Colonic mucosa (tissue), 4 donors: ENCODE results near the gene MTCL1. TPM values are rescaled to one million over a fixed set of nuclear protein-coding genes. Genes with fewer than 3 reads are reported as not detected.

Experiments
- DNase-seq: peaks from one replicate; pipeline ENCODE4 v3.0.0-alpha.2; 2020
- H3K27ac ChIP-seq: fragments of 200-600 bp; one replicate; pipeline ENCODE4 v1.8.0; 2021
- H3K27me3 ChIP-seq: fragments of 200-600 bp; one replicate; pipeline ENCODE4 v1.8.0; 2021
- H3K36me3 ChIP-seq: fragments of 200-600 bp; one replicate; pipeline ENCODE4 v1.8.0; 2021
- H3K4me1 ChIP-seq: fragments of 200-600 bp; one replicate; pipeline ENCODE4 v1.8.0; 2021; ENCODE audit warnings: mild to moderate bottlenecking
- H3K4me3 ChIP-seq: fragments of 200-600 bp; one replicate; pipeline ENCODE4 v1.8.0; 2021
- H3K9ac ChIP-seq, 2 donors: one replicate each; pipeline ENCODE4 v1.7.0; 2013; ENCODE audit warnings: control low read depth in 2 of 2, low read depth in 2 of 2, low read length in 2 of 2
- H3K9me3 ChIP-seq: fragments of 200-600 bp; one replicate; pipeline ENCODE4 v1.8.0; 2021
- intact Hi-C: fragments of 100-400 bp; cut with DNase I; formaldehyde crosslinking; loops from one replicate; pipeline ENCODE4 v1.14.1; 2022
- total RNA-seq, 2 donors: library from RNA; stranded (reverse); fragmentation: NEBNext Ultra II Directional in 1 of 2; extraction: Animal tissue kit (Norgen Biotek cat#: 25700) in 1 of 2; gene quantifications; one replicate each; pipeline ENCODE4 v1.2.1, GENCODE V29; 2021
- TF ChIP-seq, protein P1 (sequence below): fragments of 200-600 bp; IDR thresholded peaks from one replicate; pipeline ENCODE4 v1.8.0; 2022; ENCODE audit warnings: antibody characterized with exemption, mild to moderate bottlenecking
- donor health status: healthy.
- donor health status: DM: no; HTN: no; CAD: no.
- donor health status: DM: no; HTN: no; CAD: no.

The MTCL1 gene
- total RNA-seq, 2 donors from 2014 or later, result 2.3 to 20.8 TPM

DNA sequence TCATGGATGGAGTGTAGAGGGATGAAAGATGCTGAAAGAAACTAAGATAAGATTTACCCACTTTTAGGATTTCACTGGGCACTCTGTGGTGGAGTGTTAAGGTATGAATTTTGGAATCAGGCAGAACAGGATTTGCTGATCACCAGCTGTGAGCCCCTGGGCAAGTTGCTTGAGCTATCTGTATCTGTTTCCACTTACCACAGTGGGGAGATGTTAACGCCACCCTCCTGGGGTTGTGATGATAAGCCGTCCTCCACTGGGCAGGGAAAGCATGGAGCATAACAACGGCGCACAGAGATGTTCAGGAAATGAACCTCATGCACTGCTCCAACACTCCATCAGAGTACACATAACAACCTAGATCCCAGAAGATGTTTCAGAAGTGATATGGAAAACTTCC lies 160.6 kb downstream of the MTCL1 start:
- TF ChIP-seq, protein P1, sequence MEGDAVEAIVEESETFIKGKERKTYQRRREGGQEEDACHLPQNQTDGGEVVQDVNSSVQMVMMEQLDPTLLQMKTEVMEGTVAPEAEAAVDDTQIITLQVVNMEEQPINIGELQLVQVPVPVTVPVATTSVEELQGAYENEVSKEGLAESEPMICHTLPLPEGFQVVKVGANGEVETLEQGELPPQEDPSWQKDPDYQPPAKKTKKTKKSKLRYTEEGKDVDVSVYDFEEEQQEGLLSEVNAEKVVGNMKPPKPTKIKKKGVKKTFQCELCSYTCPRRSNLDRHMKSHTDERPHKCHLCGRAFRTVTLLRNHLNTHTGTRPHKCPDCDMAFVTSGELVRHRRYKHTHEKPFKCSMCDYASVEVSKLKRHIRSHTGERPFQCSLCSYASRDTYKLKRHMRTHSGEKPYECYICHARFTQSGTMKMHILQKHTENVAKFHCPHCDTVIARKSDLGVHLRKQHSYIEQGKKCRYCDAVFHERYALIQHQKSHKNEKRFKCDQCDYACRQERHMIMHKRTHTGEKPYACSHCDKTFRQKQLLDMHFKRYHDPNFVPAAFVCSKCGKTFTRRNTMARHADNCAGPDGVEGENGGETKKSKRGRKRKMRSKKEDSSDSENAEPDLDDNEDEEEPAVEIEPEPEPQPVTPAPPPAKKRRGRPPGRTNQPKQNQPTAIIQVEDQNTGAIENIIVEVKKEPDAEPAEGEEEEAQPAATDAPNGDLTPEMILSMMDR, result no peak
- H3K9me3 ChIP-seq, result no peaks in the 10 kb centered on the region
- H3K9ac ChIP-seq, result no peak overlapping the region
- intact Hi-C loops, result no loop called here
- no peak overlapping the region for H3K27ac ChIP-seq
- H3K4me3 ChIP-seq, result no peak overlapping the region
- no peaks in the 10 kb centered on the region for H3K27me3 ChIP-seq
- no peak for DNase-seq
- H3K4me1 ChIP-seq, result no peaks in the 10 kb centered on the region
- no peaks in the 10 kb centered on the region for H3K36me3 ChIP-seq

DNA sequence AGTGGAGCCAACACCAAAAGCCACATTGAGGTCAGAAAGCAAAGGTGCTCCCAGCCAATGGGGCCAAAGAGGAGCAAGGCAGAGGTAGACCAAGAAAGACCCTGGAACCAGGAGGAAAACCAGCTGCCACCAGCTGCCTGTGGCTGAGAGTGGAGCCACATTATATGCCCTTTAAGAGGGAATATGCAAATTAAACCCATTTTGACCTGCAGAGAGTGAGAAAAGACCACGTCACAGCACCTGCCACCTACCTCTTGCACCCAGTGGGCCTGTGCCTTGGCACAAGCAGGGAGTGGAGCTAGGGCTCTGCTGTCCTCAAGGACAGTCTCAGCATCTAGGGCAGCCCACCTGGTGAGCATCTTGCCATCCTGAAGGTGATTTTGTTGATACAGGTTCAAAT lies 161.3 kb downstream of the MTCL1 start:
- Histone ChIP-seq H3K36me3 (no peaks in the 10 kb centered on the region), H3K27me3 (no peaks in the 10 kb centered on the region), H3K4me1 (no peaks in the 10 kb centered on the region), H3K27ac (no peak overlapping the region), H3K4me3 (no peak overlapping the region), H3K9me3 (no peaks in the 10 kb centered on the region), H3K9ac (no peak overlapping the region)
- intact Hi-C loops, result no loop called here
- TF ChIP-seq, protein P1, result no peak
- DNase-seq, result no peak

DNA sequence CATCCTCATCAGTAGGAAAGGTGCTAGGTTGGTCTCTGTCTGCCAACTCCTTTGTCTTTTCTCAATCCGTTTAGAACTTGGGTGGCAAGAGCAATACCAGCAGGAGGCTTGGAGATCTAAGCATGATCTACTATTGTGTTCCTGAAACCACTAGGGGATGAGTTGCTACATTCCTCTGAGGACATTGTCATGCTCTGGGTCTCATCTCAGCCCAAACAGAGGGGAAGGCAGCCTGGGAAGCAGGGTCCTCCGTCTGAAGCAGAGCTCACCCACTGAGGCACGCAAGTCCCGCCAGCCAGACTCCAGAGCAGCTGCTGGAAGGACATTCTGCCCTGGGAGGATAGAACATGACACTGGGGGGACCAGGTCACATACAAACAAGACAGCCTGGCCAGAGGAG lies 162.9 kb downstream of the MTCL1 start:
- Histone ChIP-seq H3K27me3 (no peaks in the 10 kb centered on the region), H3K9me3 (no peaks in the 10 kb centered on the region), H3K27ac (no peak overlapping the region), H3K4me1 (no peaks in the 10 kb centered on the region), H3K36me3 (no peaks in the 10 kb centered on the region), H3K9ac (no peak overlapping the region), H3K4me3 (no peak overlapping the region)
- TF ChIP-seq, protein P1, result no peak
- no peak for DNase-seq
- intact Hi-C loops, result no loop called here

DNA sequence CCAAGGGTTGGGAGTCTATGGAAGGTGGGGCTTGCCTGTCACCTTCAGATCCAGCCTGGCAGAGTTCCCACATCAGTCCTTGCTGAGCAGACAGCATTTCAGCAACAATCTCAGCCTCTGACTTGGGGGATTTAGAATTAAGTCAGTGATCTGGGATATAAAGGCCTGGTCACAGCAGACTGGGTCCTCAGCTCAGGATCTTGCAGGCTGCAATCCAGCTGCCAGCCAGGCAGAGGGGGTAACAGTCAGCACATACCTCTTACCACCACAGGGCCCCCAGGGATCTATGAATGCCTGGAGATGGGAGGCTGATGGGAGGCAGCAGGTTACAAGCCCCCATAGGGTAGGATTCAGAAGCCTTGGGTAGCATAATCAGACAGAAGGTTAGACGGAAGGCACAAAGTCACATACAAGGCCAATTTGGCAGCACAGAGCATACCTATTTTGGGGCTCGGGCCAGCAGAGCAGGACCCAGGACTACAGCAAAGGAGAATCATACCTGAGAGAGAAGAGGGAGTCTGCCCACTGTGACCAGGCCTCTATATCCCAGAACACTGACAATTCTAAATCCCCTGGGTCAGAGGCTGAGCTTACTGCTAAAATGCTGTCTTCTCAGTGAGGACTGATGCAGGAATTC lies 163.5 kb downstream of the MTCL1 start:
- Histone ChIP-seq H3K9ac (no peak overlapping the region), H3K4me1 (no peaks in the 10 kb centered on the region), H3K4me3 (no peak overlapping the region), H3K27me3 (no peaks in the 10 kb centered on the region), H3K27ac (no peak overlapping the region), H3K36me3 (no peaks in the 10 kb centered on the region), H3K9me3 (no peaks in the 10 kb centered on the region)
- intact Hi-C loops, result no loop called here
- TF ChIP-seq, protein P1, result no peak
- DNase-seq, result no peak

DNA sequence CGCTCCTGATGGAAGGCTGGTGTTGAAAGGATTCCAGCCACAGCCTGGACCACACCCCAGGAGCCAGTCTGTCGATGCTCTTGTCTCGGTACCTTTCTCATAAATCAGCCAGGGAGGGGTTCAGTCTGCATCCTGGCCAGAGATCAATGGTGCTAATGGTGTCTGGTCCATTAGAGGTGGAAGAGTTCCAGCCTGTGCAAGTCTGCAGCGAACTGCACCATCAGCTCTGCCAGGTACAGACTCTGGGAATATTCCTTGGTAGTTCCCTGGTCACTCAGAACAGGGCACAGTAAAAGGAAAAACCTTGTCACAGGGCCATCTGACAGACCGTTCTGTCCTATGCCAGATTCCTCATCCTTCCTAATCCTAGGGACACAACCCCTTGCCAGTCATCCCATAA lies 164.3 kb downstream of the MTCL1 start:
- Histone ChIP-seq H3K27me3 (no peaks in the 10 kb centered on the region), H3K27ac (no peak overlapping the region), H3K36me3 (no peaks in the 10 kb centered on the region), H3K9ac (no peak overlapping the region), H3K9me3 (no peaks in the 10 kb centered on the region), H3K4me1 (no peaks in the 10 kb centered on the region), H3K4me3 (no peak overlapping the region)
- intact Hi-C loops, result no loop called here
- TF ChIP-seq, protein P1, result no peak
- DNase-seq, result no peak
